SKM-1 (cell line): ENCODE data around the gene ACTR8.

ENCODE experiments used
- DNase-seq: peaks from one replicate; lab custom pipeline; 2025; ENCODE audit not compliant: unreplicated experiment; lab: John Stamatoyannopoulos, UW

The ACTR8 gene

GRCh38 chr3:53836084-53836872 lies 45.7 kb downstream of the ACTR8 start:
- no peak for DNase-seq

GRCh38 chr3:53835257-53835656 lies 46.7 kb downstream of the ACTR8 start:
- no peak for DNase-seq

DNA sequence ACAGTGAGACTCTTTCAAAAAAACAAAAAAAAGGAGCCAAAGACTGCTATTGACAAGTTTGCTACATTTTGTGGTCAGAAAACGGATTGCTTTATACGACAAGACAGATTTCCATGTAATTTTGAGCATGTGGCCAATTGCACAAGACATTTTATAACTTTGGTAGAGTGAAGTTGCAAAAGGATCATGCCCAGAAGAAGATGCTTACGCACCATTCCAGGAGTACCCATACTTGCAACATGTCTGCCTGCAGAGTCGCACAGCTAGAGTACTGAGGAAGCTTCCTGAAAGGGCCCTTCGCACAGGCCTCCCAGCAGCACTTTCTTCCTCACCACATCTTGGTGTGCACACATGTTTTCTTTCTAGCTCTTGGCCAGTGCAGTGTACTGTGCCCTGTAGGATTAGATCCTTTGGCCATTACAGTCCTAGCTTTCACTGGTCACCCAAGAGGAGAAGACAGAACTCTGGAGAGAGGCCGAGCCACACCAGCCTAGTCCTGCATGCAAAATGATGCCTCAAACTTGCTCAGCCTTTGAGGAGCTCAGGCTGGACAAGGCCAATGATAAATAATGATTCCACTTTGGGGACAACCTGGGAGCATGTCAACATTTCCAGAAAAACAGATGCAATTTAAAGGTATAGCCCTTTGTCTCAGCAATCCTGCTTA lies 47.4 kb downstream of the ACTR8 start:
- DNase-seq = peak; percentile 31

- DNase-seq = no peak
Measured at GRCh38 chr3:53833700-53834099, 48.3 kb downstream of the ACTR8 start.

- no peak for DNase-seq
Measured at GRCh38 chr3:53833053-53833645, 48.8 kb downstream of the ACTR8 start.

DNA sequence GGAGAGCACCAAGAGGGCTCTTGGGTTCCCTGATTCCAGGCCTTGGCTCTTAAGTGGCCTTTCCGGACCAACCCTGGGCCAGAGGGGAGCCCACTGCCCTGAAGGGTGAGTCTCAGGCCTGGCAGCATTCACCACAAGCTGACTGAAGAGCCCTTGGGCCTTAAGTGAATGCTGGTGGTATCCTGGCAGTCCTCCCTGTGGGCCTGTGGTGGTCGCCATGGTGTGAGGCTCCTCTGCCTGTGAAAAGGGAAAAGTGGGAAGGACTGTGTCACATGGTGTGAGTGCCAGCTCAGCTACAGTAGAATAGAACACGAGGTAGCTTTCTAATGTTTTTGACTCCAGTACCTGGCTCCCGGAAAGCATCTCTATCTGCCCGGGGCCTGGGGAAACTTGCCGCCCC lies 51.0 kb downstream of the ACTR8 start:
- DNase-seq = no peak

DNA sequence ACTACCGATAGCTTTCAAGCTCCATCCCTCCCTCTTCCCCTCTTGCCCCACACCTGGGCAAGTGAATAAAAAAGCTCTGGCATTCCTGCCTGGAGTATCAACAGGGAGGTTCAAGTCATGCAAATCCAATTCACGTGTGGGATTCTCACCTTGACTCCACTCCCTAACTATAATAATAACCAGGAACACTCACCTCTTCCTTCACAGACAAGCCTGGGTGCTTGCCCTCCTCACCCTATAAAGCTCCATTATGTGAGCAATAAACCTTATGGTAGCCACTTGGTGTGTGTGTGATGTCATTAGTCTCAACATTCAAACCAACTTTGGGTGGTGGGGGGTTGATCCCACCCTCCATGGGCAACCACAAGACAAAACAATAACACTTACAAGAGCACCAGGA lies 52.3 kb downstream of the ACTR8 start:
- DNase-seq = no peak

DNA sequence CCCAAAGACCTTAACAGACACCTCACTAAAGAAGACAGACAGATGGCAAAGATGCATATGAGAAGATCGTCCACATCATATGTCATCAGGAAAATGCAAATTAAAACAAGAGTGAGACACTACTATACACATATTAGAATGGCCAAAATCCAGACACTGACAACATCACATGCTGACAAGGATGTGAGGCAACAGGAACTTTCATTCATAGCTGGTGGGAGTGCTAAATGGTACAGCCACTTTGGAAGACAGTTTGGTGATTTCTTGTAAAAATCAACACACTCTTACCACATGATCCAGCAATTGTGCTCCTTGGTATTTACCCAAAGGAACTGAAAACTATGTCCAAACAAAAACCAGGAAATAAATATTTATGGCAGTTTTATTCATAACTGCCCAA lies 53.4 kb downstream of the ACTR8 start:
- no peak for DNase-seq

GRCh38 chr3:53826048-53826447 lies 55.9 kb downstream of the ACTR8 start:
- DNase-seq = no peak

GRCh38 chr3:53824795-53825194 lies 57.2 kb downstream of the ACTR8 start:
- DNase-seq = no peak

DNA sequence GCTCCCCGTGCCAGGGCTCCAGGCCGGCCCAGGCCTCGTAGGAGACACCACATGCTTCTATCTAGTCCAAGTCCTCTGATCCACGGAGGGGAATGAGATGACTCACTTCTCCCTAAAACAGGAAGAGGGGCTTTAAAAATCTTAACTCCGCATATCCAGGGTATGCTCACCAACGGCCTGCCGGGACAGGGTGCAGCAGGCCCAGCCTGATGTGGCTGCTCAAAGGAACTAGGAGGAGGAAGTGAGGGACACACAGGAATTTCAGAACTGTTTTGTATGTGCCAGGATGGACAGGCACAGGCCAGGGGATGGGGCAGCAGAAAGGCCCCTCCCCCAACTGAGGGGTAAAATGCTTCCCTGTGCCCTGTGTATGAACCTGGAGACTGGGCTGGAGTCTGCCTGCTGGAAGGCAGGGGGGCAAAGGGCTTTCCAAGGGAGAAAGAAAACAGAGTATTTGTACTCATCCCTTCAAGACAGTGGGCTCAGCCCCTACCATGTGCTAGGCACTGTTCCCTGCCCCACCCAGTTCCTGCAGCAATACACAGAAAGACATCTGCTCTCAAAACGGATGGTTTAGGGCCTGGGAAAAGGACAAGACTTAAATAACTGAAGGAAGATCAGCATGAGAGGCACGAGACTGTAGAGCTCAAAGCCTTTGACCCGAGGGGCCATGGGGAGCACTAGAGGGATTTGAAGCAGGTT lies 57.8 kb downstream of the ACTR8 start:
- DNase-seq = no peak

- DNase-seq = no peak
Measured at GRCh38 chr3:53823026-53823955, 58.7 kb downstream of the ACTR8 start.

- DNase-seq = no peak
Measured at GRCh38 chr3:53822331-53822741, 59.6 kb downstream of the ACTR8 start.

- no peak for DNase-seq
Measured at GRCh38 chr3:53821631-53822121, 60.3 kb downstream of the ACTR8 start.

GRCh38 chr3:53820756-53821580 lies 61.0 kb downstream of the ACTR8 start:
- no peak for DNase-seq

- DNase-seq = no peak
Measured at GRCh38 chr3:53820084-53820483, 61.9 kb downstream of the ACTR8 start.

- no peak for DNase-seq
Measured at GRCh38 chr3:53819163-53819868, 62.6 kb downstream of the ACTR8 start.

- DNase-seq = no peak
Measured at GRCh38 chr3:53818221-53819162, 63.5 kb downstream of the ACTR8 start.
